Transverse colon (tissue), 3 donors: ENCODE data around the gene FCN2.

Experiments
- CTCF ChIP-seq, 5 experiments: fragments of 200-600 bp in 3 of 5; fragments of 450-650 bp in 2 of 5; sonication (generic) in 3 of 5; IDR thresholded peaks; 1 replicate in 2 of 5; 2 replicates in 3 of 5; pipeline ENCODE4 v1.5.1; 2016 to 2017; ENCODE audit warnings: antibody characterized with exemption in 5 of 5, inconsistent platforms in 3 of 5, mild to moderate bottlenecking in 2 of 5, moderate library complexity in 1 of 5
- POLR2A ChIP-seq: fragments of 450-650 bp; IDR thresholded peaks from one replicate; pipeline ENCODE4 v1.6.1; 2016; ENCODE audit warnings: antibody characterized with exemption, mild to moderate bottlenecking, moderate library complexity

- TF ChIP-seq CTCF (IDR thresholded peaks at IDR 0.05) (no peak), POLR2A (no peak)
Measured at GRCh38 chr9:134830926-134831720, 49.5 kb upstream of the FCN2 start.
